ENCODE data around the gene RAB11FIP4.
"Not testable (repeated sequence)": the region's sequence is repeated elsewhere in the genome, so short reads cannot be mapped to it uniquely, and the experiment has no call there.

The RAB11FIP4 gene

GRCh38 chr17:31391496-31391949 is at the start of gene RAB11FIP4:
Gene RAB11FIP4, plus strand, starts transcription at chr17:31391675. Its CDS starts 178 bp downstream, at chr17:31391853.
- no peak for DNase-seq

- DNase-seq, result not testable (repeated sequence)
Observed at GRCh38 chr17:31345191-31345747, 46.2 kb upstream of the RAB11FIP4 start.

GRCh38 chr17:31349454-31349853 is 42.0 kb upstream of the RAB11FIP4 start:
- DNase-seq, result no peak

- DNase-seq, result no peak
Observed at GRCh38 chr17:31355935-31356334, 35.5 kb upstream of the RAB11FIP4 start.

GRCh38 chr17:31357091-31357490 is 34.4 kb upstream of the RAB11FIP4 start:
- no peak for DNase-seq

GRCh38 chr17:31357839-31358394 is 33.6 kb upstream of the RAB11FIP4 start:
- no peak for DNase-seq

- no peak for DNase-seq
Observed at GRCh38 chr17:31364012-31364411, 27.5 kb upstream of the RAB11FIP4 start.

- no peak for DNase-seq
Observed at GRCh38 chr17:31366088-31366487, 25.4 kb upstream of the RAB11FIP4 start.

GRCh38 chr17:31369266-31369665 is 22.2 kb upstream of the RAB11FIP4 start:
- DNase-seq, result no peak

- DNase-seq, result peak; percentile 59
Observed at GRCh38 chr17:31371511-31372097, 19.9 kb upstream of the RAB11FIP4 start.

- peak; percentile 63 for DNase-seq
Observed at GRCh38 chr17:31373150-31374093, 18.1 kb upstream of the RAB11FIP4 start.

GRCh38 chr17:31374094-31374447 is 17.4 kb upstream of the RAB11FIP4 start:
- DNase-seq, result no peak

GRCh38 chr17:31374503-31374902 is 17.0 kb upstream of the RAB11FIP4 start:
- DNase-seq, result no peak

- no peak for DNase-seq
Observed at GRCh38 chr17:31378638-31379037, 12.8 kb upstream of the RAB11FIP4 start.

GRCh38 chr17:31379597-31380205 is 11.8 kb upstream of the RAB11FIP4 start:
- DNase-seq, result no peak

- DNase-seq, result no peak
Observed at GRCh38 chr17:31381165-31381668, 10.3 kb upstream of the RAB11FIP4 start.

- DNase-seq, result not testable (repeated sequence)
Observed at GRCh38 chr17:31382668-31383275, 8.7 kb upstream of the RAB11FIP4 start.

GRCh38 chr17:31383488-31383887 is 8.0 kb upstream of the RAB11FIP4 start:
- not testable (repeated sequence) for DNase-seq

GRCh38 chr17:31385428-31386285 is 5.8 kb upstream of the RAB11FIP4 start:
- no peak for DNase-seq

GRCh38 chr17:31386542-31387075 is 4.9 kb upstream of the RAB11FIP4 start:
- DNase-seq, result no peak

GRCh38 chr17:31387438-31387837 is 4.0 kb upstream of the RAB11FIP4 start:
- DNase-seq, result no peak
